GM12878 (cell line): ENCODE results near the gene KRT80. TPM values are rescaled to one million over a fixed set of nuclear protein-coding genes. Genes with fewer than 3 reads are reported as not detected.

ENCODE experiments used
- ATAC-seq: fragments of 200-7000 bp; cut with Tn5 transposase; 3 replicates; pipeline ENCODE4 v1.9.1; 2020; ENCODE audit warnings: mild to moderate bottlenecking, moderate library complexity
- BruUV-seq: library from RNA; stranded (reverse); fragments of 400-500 nt; replicated peaks from 2 replicates; lab custom pipeline; 2021; lab: Mats Ljungman, UMichigan
- CTCF ChIA-PET: fragments of 300-600 bp; sonication (Branson Sonifier 250); formaldehyde crosslinking; extraction: SDS; loops from one replicate; lab custom pipeline; 2021; ENCODE audit warnings: inconsistent platforms; lab: Yijun Ruan, JAX
- POLR2A ChIA-PET: fragments of 350-600 bp; formaldehyde crosslinking; extraction: SDS; loops from one replicate; lab custom pipeline; 2021; ENCODE audit warnings: inconsistent platforms; lab: Charles Lee
- RAD21 ChIA-PET: fragments of 300-600 bp; sonication (Branson Sonifier 250); formaldehyde crosslinking; loops from one replicate; lab custom pipeline; 2023; ENCODE audit warnings: antibody characterized with exemption; ENCODE audit not compliant: unreplicated experiment; lab: Charles Lee
- SMC1A ChIA-PET: fragments of 300-600 bp; sonication (Branson Sonifier 250); formaldehyde crosslinking; loops from one replicate; lab custom pipeline; 2023; ENCODE audit not compliant: unreplicated experiment, uncharacterized antibody; lab: Charles Lee
- DNase-seq: peaks from one replicate; pipeline ENCODE4 v3.0.0-alpha.2; 2011; ENCODE audit warnings: low read depth, low spot score
- FAIRE-seq: peaks from 3 replicates; lab custom pipeline; 2011; peaks lifted over from hg19 to GRCh38; lab: Jason Lieb, UNC
- H2AFZ ChIP-seq: 2 replicates; pipeline ENCODE4 v1.6.0; 2011; ENCODE audit warnings: low read depth, low read length, control low read depth; ENCODE audit not compliant: control insufficient read depth
- H3K27ac ChIP-seq: 2 replicates; pipeline ENCODE4 v1.5.1; 2011; ENCODE audit warnings: control low read depth; ENCODE audit not compliant: control insufficient read depth, insufficient read depth
- H3K27me3 ChIP-seq, 2 experiments: replicated peaks in 1 of 2; 2 replicates each; pipeline versions ENCODE4 v1.6.0 to v1.6.1; 2011; ENCODE audit warnings: low read length in 1 of 2; ENCODE audit not compliant: control insufficient read depth in 2 of 2, insufficient read depth in 2 of 2
- H3K36me3 ChIP-seq, 2 experiments: 2 replicates each; pipeline ENCODE4 v1.5.1; 2011; ENCODE audit warnings: low read length in 1 of 2; ENCODE audit not compliant: control insufficient read depth in 2 of 2, insufficient read depth in 2 of 2
- H3K4me1 ChIP-seq: 2 replicates; pipeline ENCODE4 v1.6.1; 2011; ENCODE audit warnings: mild to moderate bottlenecking, low read length, moderate library complexity, mixed read lengths; ENCODE audit not compliant: control insufficient read depth, insufficient read depth
- H3K4me2 ChIP-seq: 2 replicates; pipeline ENCODE4 v1.6.0; 2011; ENCODE audit warnings: control low read depth; ENCODE audit not compliant: control insufficient read depth, insufficient read depth
- H3K4me3 ChIP-seq: fragments of 200-600 bp; sonication (generic); 2 replicates; pipeline ENCODE4 v1.5.1; 2016
- H3K79me2 ChIP-seq: 2 replicates; pipeline ENCODE4 v1.6.0; 2011; ENCODE audit warnings: low read length; ENCODE audit not compliant: control insufficient read depth, insufficient read depth
- H3K9ac ChIP-seq: 2 replicates; pipeline ENCODE4 v1.8.0; 2011; ENCODE audit warnings: low read length, control low read depth, mixed read lengths; ENCODE audit not compliant: control insufficient read depth, insufficient read depth
- H3K9me3 ChIP-seq: replicated peaks from 3 replicates; pipeline ENCODE4 v1.5.1; 2011; ENCODE audit warnings: mild to moderate bottlenecking, low read length; ENCODE audit not compliant: control insufficient read depth, insufficient read depth
- H4K20me1 ChIP-seq: 2 replicates; pipeline ENCODE4 v1.6.0; 2011; ENCODE audit not compliant: control insufficient read depth, insufficient read depth
- EGR1 ChIP-seq, 2 experiments: IDR thresholded peaks; 1 replicate in 1 of 2; 2 replicates in 1 of 2; pipeline ENCODE4 v1.6.1; 2011 to 2012; ENCODE audit warnings: low read depth in 2 of 2, low read length in 2 of 2, borderline replicate concordance in 1 of 2, mild to moderate bottlenecking in 1 of 2, moderate library complexity in 1 of 2
- HDGF ChIP-seq: fragments of 450-650 bp; IDR thresholded peaks from 2 replicates; pipeline ENCODE4 v1.6.1; 2016; ENCODE audit warnings: antibody characterized with exemption
- IKZF2 ChIP-seq, 2 experiments: fragments of 450-650 bp; IDR thresholded peaks; 2 replicates each; pipeline ENCODE4 v1.6.1; 2017; ENCODE audit warnings: mild to moderate bottlenecking in 2 of 2, moderate library complexity in 2 of 2
- NBN ChIP-seq: fragments of 450-650 bp; IDR thresholded peaks from 2 replicates; pipeline ENCODE4 v1.6.1; 2016
- PBX3 ChIP-seq: IDR thresholded peaks from 2 replicates; pipeline ENCODE4 v1.6.1; 2011; ENCODE audit warnings: mild to moderate bottlenecking, low read depth, low read length, moderate library complexity; ENCODE audit not compliant: insufficient replicate concordance
- RELB ChIP-seq: fragments of 450-650 bp; IDR thresholded peaks from 2 replicates; pipeline ENCODE4 v1.6.1; 2017; ENCODE audit warnings: low read depth, mild to moderate bottlenecking, moderate library complexity
- TARDBP ChIP-seq: IDR thresholded peaks from 2 replicates; pipeline ENCODE4 v1.6.1; 2016; ENCODE audit warnings: borderline replicate concordance
- WGBS: methylation state at CpG from one replicate; pipeline ENCODE4 v1.1.6; 2016; ENCODE audit warnings: low lambda C conversion rate; ENCODE audit not compliant: insufficient replicate concordance, insufficient coverage; ENCODE audit errors: missing lambda C conversion rate; 5-methylcytosine and 5-hydroxymethylcytosine counted together
- in situ Hi-C: fragments of 300-500 bp; cut with MboI; formaldehyde crosslinking; loops from 9 replicates; pipeline ENCODE4 v1.14.3; 2018; ENCODE audit warnings: mixed read lengths
- intact Hi-C: fragments of 100-400 bp; cut with micrococcal nuclease; formaldehyde crosslinking; loops from one replicate; pipeline ENCODE4 v1.14.2; 2022; ENCODE audit not compliant: unreplicated experiment
- polyA plus RNA-seq, 11 experiments: library from polyadenylated mRNA; depleted of rRNA in 4 of 11; unstranded in 6 of 11; stranded (reverse) in 5 of 11; fragments of >200 nt; fragmentation: Nextera tagmentation in 4 of 11; fragmentation: Illumina TruSeq in 1 of 11; extraction: Ambion mirVana in 4 of 11; extraction: Trizol in 1 of 11; gene quantifications; 1 replicate in 1 of 11; 2 replicates in 10 of 11; pipeline versions ENCODE4 v1.2.1 to v1.2.3, GENCODE V29; 2011 to 2016; ENCODE audit warnings: inconsistent platforms in 2 of 11, missing spikeins in 2 of 11, low read depth in 1 of 11
- total RNA-seq, 4 experiments: library from RNA; depleted of rRNA in 3 of 4; stranded (reverse); fragments of >200 nt in 3 of 4; fragmentation: Illumina TruSeq in 1 of 4; extraction: Trizol in 1 of 4; gene quantifications; 2 replicates each; pipeline versions ENCODE4 v1.2.1 to v1.2.3, GENCODE V29; 2013 to 2021
- TF ChIP-seq, protein P1 (sequence below): fragments of 450-650 bp; IDR thresholded peaks from 2 replicates; pipeline ENCODE4 v1.6.1; 2017; ENCODE audit warnings: mild to moderate bottlenecking, moderate library complexity
- TF ChIP-seq, protein P2 (sequence below): fragments of 450-650 bp; formaldehyde crosslinking; IDR thresholded peaks from 2 replicates; pipeline ENCODE4 v1.4.0; 2022; ENCODE audit warnings: mild to moderate bottlenecking, moderate library complexity

The KRT80 gene
- total and polyA plus RNA-seq, 10 of the 15 experiments (the other 5 are each of a cell fraction or from before 2014, with no cell fraction given), result 0.01 TPM; not detected in 9

DNA sequence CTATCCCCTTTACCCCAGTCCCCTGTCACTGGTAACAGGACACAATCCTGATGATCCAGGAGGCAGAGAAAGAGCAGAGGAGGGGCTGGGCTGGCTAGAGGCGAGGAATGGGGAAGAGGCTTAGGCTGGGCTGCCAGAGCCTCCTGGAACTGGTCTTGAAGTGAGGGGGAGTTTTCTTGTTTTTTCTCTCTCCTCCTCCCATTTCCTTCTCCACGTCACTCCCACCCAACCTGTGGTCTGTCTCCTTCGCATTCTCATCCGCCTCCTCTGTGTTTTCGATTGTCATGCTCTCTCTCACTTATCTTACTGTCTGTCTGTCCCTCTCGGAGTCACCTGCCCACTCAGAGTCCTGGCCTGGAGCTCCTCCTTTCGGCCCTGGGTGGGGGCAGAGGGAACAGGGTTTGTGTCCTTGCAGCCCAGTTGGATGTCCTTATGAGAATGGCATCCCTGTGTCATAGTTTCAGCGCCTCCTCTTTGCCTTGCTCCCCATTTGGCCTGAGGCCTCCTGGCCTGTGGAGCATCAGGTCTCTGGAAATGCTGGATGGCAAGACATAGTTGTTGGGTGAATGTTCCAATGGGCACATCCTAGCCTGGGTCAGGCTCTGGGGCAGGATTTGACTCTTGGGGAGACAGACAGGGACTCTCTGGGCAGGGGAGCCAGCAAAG, 3.4 kb upstream of the KRT80 start:
- CTCF ChIA-PET, result interaction anchor here (0.5 kb wide), 1 partner anchor 299 kb away, joined by 3 read pairs; no protein-coding TSS in a partner anchor

More for the DNA sequence above, 3.4 kb upstream of the KRT80 start:
- RAD21 ChIA-PET, result no interaction called here
- no peak overlapping the region for H3K4me2 ChIP-seq
- H2AFZ ChIP-seq, result no peak overlapping the region
- H3K36me3 ChIP-seq, result no peaks in the 10 kb centered on the region
- SMC1A ChIA-PET, result no interaction called here
- TF ChIP-seq RELB (no peak), PBX3 (no peak), EGR1 (IDR thresholded peaks at IDR 0.05; ENCODE audit: borderline replicate concordance in 1 of 2, low read depth in 2 of 2, low read length in 2 of 2) (no peak), TARDBP (no peak), IKZF2 (IDR thresholded peaks at IDR 0.05) (no peak), NBN (no peak), HDGF (no peak)
- TF ChIP-seq, protein P1, sequence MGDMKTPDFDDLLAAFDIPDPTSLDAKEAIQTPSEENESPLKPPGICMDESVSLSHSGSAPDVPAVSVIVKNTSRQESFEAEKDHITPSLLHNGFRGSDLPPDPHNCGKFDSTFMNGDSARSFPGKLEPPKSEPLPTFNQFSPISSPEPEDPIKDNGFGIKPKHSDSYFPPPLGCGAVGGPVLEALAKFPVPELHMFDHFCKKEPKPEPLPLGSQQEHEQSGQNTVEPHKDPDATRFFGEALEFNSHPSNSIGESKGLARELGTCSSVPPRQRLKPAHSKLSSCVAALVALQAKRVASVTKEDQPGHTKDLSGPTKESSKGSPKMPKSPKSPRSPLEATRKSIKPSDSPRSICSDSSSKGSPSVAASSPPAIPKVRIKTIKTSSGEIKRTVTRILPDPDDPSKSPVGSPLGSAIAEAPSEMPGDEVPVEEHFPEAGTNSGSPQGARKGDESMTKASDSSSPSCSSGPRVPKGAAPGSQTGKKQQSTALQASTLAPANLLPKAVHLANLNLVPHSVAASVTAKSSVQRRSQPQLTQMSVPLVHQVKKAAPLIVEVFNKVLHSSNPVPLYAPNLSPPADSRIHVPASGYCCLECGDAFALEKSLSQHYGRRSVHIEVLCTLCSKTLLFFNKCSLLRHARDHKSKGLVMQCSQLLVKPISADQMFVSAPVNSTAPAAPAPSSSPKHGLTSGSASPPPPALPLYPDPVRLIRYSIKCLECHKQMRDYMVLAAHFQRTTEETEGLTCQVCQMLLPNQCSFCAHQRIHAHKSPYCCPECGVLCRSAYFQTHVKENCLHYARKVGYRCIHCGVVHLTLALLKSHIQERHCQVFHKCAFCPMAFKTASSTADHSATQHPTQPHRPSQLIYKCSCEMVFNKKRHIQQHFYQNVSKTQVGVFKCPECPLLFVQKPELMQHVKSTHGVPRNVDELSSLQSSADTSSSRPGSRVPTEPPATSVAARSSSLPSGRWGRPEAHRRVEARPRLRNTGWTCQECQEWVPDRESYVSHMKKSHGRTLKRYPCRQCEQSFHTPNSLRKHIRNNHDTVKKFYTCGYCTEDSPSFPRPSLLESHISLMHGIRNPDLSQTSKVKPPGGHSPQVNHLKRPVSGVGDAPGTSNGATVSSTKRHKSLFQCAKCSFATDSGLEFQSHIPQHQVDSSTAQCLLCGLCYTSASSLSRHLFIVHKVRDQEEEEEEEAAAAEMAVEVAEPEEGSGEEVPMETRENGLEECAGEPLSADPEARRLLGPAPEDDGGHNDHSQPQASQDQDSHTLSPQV, result no peak
- TF ChIP-seq, protein P2, sequence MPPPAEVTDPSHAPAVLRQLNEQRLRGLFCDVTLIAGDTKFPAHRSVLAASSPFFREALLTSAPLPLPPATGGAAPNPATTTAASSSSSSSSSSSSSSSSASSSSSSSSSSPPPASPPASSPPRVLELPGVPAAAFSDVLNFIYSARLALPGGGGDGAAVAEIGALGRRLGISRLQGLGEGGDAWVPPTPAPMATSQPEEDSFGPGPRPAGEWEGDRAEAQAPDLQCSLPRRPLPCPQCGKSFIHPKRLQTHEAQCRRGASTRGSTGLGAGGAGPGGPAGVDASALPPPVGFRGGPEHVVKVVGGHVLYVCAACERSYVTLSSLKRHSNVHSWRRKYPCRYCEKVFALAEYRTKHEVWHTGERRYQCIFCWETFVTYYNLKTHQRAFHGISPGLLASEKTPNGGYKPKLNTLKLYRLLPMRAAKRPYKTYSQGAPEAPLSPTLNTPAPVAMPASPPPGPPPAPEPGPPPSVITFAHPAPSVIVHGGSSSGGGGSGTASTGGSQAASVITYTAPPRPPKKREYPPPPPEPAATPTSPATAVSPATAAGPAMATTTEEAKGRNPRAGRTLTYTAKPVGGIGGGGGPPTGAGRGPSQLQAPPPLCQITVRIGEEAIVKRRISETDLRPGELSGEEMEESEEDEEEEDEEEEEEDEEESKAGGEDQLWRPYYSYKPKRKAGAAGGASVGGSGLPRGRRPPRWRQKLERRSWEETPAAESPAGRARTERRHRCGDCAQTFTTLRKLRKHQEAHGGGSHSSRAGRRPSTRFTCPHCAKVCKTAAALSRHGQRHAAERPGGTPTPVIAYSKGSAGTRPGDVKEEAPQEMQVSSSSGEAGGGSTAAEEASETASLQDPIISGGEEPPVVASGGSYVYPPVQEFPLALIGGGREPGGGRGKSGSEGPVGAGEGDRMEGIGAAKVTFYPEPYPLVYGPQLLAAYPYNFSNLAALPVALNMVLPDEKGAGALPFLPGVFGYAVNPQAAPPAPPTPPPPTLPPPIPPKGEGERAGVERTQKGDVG, result no peak
- intact Hi-C loops (no loop called here), in situ Hi-C loops (no loop called here)
- H3K4me1 ChIP-seq, result no peaks in the 10 kb centered on the region
- H3K27me3 ChIP-seq, result peaks cover 2 to 3% of the 10 kb centered on the region in 2 experiments; a peak in 3 of 4 replicates
- no peaks in the 10 kb centered on the region for H4K20me1 ChIP-seq
- H3K4me3 ChIP-seq, result no peak overlapping the region
- no peaks in the 10 kb centered on the region for H3K79me2 ChIP-seq
- no peak overlapping the region for H3K27ac ChIP-seq
- ATAC-seq (no peak), FAIRE-seq (no peak), DNase-seq (no peak)
- POLR2A ChIA-PET, result no interaction called here
- WGBS, result 0% methylated on average over 8 of the region's 8 CpGs
- no peak overlapping the region for H3K9ac ChIP-seq
- BruUV-seq, result no TSS peak
- H3K9me3 ChIP-seq, result no peaks in the 10 kb centered on the region
